ENCODE results near the gene SYCE1L. TPM values are rescaled to one million over a fixed set of nuclear protein-coding genes. Genes with fewer than 3 reads are reported as not detected.
"Not testable (repeated sequence)": the region's sequence is repeated elsewhere in the genome, so short reads cannot be mapped to it uniquely, and the experiment has no call there.

SYCE1L gene
- total RNA-seq, 1 experiment from 2014 or later, result 1.7 TPM

DNA sequence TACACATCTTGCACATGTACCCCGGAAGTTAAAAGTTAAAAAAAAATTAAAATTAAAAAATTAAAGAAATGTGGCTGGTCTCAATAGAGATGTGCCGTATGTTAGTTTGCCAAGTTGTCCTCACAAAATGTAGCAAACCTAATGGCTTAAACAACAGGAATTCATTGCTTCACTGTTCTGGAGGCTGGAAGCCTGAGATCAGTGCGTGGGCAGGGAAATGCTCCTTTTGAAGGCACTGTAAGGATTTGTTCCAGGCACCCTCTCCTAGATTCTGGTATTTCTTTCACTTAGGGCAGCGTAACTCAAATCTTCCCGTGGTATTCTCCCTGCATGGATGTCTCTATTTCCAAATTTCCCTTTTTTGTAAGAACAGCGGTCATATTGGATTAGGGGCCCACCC, 40.9 kb upstream of the SYCE1L start:
- POLR2A ChIA-PET (ENCODE audit: unreplicated experiment), result no interaction called here
- no peaks in the 10 kb centered on the region for H3K79me2 ChIP-seq (ENCODE audit: low read length)
- no TSS peak for BruUV-seq (replicated peaks)

DNA sequence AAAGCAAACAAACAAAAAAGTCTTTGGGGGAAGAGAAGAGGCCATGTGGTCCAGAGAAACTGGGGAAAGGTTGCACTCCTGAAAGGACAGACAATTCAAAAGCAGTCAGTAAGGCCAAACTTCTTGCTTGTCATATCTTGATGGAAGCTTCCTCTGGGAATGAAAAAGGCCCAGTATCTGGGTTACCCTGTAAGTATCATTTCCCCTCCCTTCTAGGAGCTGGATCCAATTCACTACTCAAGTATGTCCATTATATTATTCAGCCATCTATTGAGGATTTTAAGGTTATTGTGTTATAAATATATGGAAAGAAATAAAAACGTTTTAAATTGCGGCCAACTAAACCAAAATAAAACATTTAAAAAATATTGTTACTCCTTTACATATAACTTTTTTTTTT, 34.2 kb upstream of the SYCE1L start:
- Histone ChIP-seq H2AFZ (ENCODE audit: low read length) (no peak overlapping the region), H3K27ac (ENCODE audit: low read length) (no peak overlapping the region), H3F3A (ENCODE audit: low read length, unreplicated experiment) (no peaks in the 10 kb centered on the region), H3K4me3 (ENCODE audit: low read length) (no peak overlapping the region), H3K27me3 (ENCODE audit: low read length) (peaks cover 53% of the 10 kb centered on the region), H4K20me1 (ENCODE audit: low read length) (no peaks in the 10 kb centered on the region), H3K9me2 (replicated peaks; ENCODE audit: low read length) (no peaks in the 10 kb centered on the region), H3K9ac (ENCODE audit: low read length) (no peak overlapping the region), H3K4me2 (ENCODE audit: low read length) (no peak overlapping the region), H3K79me2 (ENCODE audit: low read length) (no peaks in the 10 kb centered on the region), H3K36me3 (ENCODE audit: low read depth, low read length) (no peaks in the 10 kb centered on the region), H3K9me3 (ENCODE audit: low read length) (no peaks in the 10 kb centered on the region), H3K4me1 (ENCODE audit: insufficient read depth, low read length) (no peaks in the 10 kb centered on the region)
- ATAC-seq, result no peak
- ChIA-PET POLR2A (ENCODE audit: unreplicated experiment) (no interaction called here), CTCF (no interaction called here)
- BruUV-seq (replicated peaks), result no TSS peak
- no peak for DNase-seq
- TF ChIP-seq EZH2phosphoT487 (IDR thresholded peaks at IDR 0.05; ENCODE audit: borderline replicate concordance, low read length), result no peak
- TF ChIP-seq, protein P1, sequence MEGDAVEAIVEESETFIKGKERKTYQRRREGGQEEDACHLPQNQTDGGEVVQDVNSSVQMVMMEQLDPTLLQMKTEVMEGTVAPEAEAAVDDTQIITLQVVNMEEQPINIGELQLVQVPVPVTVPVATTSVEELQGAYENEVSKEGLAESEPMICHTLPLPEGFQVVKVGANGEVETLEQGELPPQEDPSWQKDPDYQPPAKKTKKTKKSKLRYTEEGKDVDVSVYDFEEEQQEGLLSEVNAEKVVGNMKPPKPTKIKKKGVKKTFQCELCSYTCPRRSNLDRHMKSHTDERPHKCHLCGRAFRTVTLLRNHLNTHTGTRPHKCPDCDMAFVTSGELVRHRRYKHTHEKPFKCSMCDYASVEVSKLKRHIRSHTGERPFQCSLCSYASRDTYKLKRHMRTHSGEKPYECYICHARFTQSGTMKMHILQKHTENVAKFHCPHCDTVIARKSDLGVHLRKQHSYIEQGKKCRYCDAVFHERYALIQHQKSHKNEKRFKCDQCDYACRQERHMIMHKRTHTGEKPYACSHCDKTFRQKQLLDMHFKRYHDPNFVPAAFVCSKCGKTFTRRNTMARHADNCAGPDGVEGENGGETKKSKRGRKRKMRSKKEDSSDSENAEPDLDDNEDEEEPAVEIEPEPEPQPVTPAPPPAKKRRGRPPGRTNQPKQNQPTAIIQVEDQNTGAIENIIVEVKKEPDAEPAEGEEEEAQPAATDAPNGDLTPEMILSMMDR (conservative IDR thresholded peaks at IDR 0.05; ENCODE audit: low read depth, low read length), result no peak
- intact Hi-C loops (cut with micrococcal nuclease), result no loop called here

More for the DNA sequence above, 40.9 kb upstream of the SYCE1L start:
- DNase-seq (no peak), ATAC-seq (no peak)
- Histone ChIP-seq H3K27ac (ENCODE audit: low read length) (no peak overlapping the region), H3K4me3 (ENCODE audit: low read length) (no peak overlapping the region), H2AFZ (ENCODE audit: low read length) (no peak overlapping the region), H3K9ac (ENCODE audit: low read length) (no peak overlapping the region), H3K4me1 (ENCODE audit: insufficient read depth, low read length) (no peaks in the 10 kb centered on the region), H3K36me3 (ENCODE audit: low read depth, low read length) (no peaks in the 10 kb centered on the region), H3K4me2 (ENCODE audit: low read length) (no peak overlapping the region), H3K9me2 (replicated peaks; ENCODE audit: low read length) (no peaks in the 10 kb centered on the region), H3F3A (ENCODE audit: low read length, unreplicated experiment) (no peaks in the 10 kb centered on the region), H3K27me3 (ENCODE audit: low read length) (peaks cover 44% of the 10 kb centered on the region), H4K20me1 (ENCODE audit: low read length) (no peaks in the 10 kb centered on the region), H3K9me3 (ENCODE audit: low read length) (no peaks in the 10 kb centered on the region)
- intact Hi-C loops (cut with micrococcal nuclease), result no loop called here
- TF ChIP-seq, protein P1 (conservative IDR thresholded peaks at IDR 0.05; ENCODE audit: low read depth, low read length), result no peak
- no peak for TF ChIP-seq EZH2phosphoT487 (IDR thresholded peaks at IDR 0.05; ENCODE audit: borderline replicate concordance, low read length)
- no peak for TF ChIP-seq EZH2 (IDR thresholded peaks at IDR 0.05; ENCODE audit: low read length, unreplicated experiment)
- CTCF ChIA-PET, result no interaction called here

DNA sequence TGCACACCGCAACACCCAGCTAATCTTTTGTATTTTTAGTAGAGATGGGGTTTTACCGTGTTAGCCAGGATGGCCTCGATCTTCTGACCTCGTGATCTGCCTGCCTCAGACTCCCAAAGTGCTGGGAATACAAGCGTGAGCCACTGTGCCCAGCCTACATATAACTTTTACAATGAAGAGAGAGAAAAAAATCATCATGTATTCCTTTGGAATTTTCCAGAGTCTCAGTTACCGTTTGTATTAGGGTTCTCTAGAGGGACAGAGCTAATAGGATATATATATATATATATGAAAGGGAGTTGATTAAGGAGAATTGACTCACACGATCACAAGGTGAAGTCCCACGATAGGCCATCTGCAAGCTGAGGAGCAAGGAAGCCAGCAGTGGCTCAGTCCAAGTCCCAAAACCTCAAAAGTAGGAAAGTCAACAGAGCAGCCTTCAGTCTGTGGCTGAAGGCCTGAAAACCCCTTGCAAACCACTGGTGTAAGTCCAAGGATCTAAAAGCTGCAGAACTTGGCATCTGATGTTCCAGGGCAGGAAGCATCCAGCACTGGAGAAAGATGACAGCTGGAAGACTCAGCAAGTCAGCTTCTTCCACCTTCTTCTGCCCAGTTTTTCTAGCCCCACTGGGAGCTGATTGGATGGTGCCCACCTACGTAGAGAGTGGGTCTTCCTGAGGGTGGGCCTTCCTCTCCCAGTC, 33.5 kb upstream of the SYCE1L start:
- intact Hi-C loops (cut with micrococcal nuclease); H3K9me2 ChIP-seq (replicated peaks; ENCODE audit: low read length); H3K27ac ChIP-seq (ENCODE audit: low read length); H3K9me3 ChIP-seq (ENCODE audit: low read length); H3K36me3 ChIP-seq (ENCODE audit: low read depth, low read length); DNase-seq; H3K9ac ChIP-seq (ENCODE audit: low read length); H3K4me2 ChIP-seq (ENCODE audit: low read length); H3K79me2 ChIP-seq (ENCODE audit: low read length); CTCF ChIA-PET; POLR2A ChIA-PET (ENCODE audit: unreplicated experiment); H2AFZ ChIP-seq (ENCODE audit: low read length); H3F3A ChIP-seq (ENCODE audit: low read length, unreplicated experiment); H3K4me1 ChIP-seq (ENCODE audit: insufficient read depth, low read length); BruUV-seq (replicated peaks); ATAC-seq; H4K20me1 ChIP-seq (ENCODE audit: low read length); H3K4me3 ChIP-seq (ENCODE audit: low read length): not testable (repeated sequence)
- H3K27me3 ChIP-seq (ENCODE audit: low read length), result peaks cover 46% of the 10 kb centered on the region
